B cell (primary cell): ENCODE results near the gene FMNL1. TPM values are rescaled to one million over a fixed set of nuclear protein-coding genes. Genes with fewer than 3 reads are reported as not detected.
A peak's percentile ranks its signal among the peaks of the same experiment; 100 is the strongest.

ENCODE experiments used
- ATAC-seq: fragments of 200-7000 bp; cut with Tn5 transposase; one replicate; pipeline ENCODE4 v1.10.0; 2021; ENCODE audit warnings: low read depth, mild to moderate bottlenecking, moderate number of reproducible peaks, moderate library complexity
- CTCF ChIA-PET: fragments of 350-600 bp; sonication (Branson Sonifier 250); formaldehyde crosslinking; loops from one replicate; lab custom pipeline; 2021; ENCODE audit warnings: antibody characterized with exemption, inconsistent platforms; lab: Charles Lee
- POLR2A ChIA-PET: fragments of 350-600 bp; sonication (Branson Sonifier 250); formaldehyde crosslinking; loops from one replicate; lab custom pipeline; 2021; ENCODE audit warnings: antibody characterized with exemption; lab: Charles Lee
- DNase-seq: peaks from one replicate; pipeline ENCODE4 v3.0.0; 2013
- H2AFZ ChIP-seq: 2 replicates; pipeline ENCODE4 v1.6.1; 2012; ENCODE audit warnings: mild to moderate bottlenecking, low read depth, low read length; ENCODE audit not compliant: insufficient read depth, poor library complexity, severe bottlenecking
- H3K27ac ChIP-seq, 2 donors: 1 replicate in 1 of 2; 2 replicates in 1 of 2; pipeline ENCODE4 v1.5.1; 2012 to 2013; ENCODE audit warnings: low read length in 2 of 2, mild to moderate bottlenecking in 2 of 2, moderate library complexity in 1 of 2
- H3K27me3 ChIP-seq, 4 experiments: fragments of 200-600 bp in 1 of 4; sonication (generic) in 1 of 4; replicated peaks in 1 of 4; 1 replicate in 2 of 4; 2 replicates in 2 of 4; pipeline versions ENCODE4 v1.6.1 to v1.7.0; 2013 to 2016; ENCODE audit warnings: low read length in 3 of 4, mild to moderate bottlenecking in 2 of 4, mixed read lengths in 1 of 4, moderate library complexity in 1 of 4; ENCODE audit not compliant: insufficient read depth in 4 of 4, control insufficient read depth in 3 of 4; ENCODE audit errors: control extremely low read depth in 1 of 4
- H3K36me3 ChIP-seq, 2 experiments: replicated peaks in 1 of 2; 1 replicate in 1 of 2; 2 replicates in 1 of 2; pipeline versions ENCODE4 v1.6.1 to v1.7.1; 2013; ENCODE audit warnings: low read length in 1 of 2; ENCODE audit not compliant: insufficient read depth in 2 of 2, control insufficient read depth in 1 of 2; ENCODE audit errors: control extremely low read depth in 1 of 2, extremely low read depth in 1 of 2
- H3K4me1 ChIP-seq, 2 donors: fragments of 200-600 bp in 1 of 2; sonication (generic) in 1 of 2; 1 replicate in 1 of 2; 2 replicates in 1 of 2; pipeline versions ENCODE4 v1.5.1 to v1.6.1; 2013 to 2017; ENCODE audit warnings: low read length in 2 of 2; ENCODE audit not compliant: control insufficient read depth in 2 of 2, insufficient read depth in 2 of 2
- H3K4me2 ChIP-seq: replicated peaks from 2 replicates; pipeline ENCODE3; 2012; ENCODE audit warnings: mild to moderate bottlenecking, low read depth, low read length; ENCODE audit not compliant: poor library complexity, severe bottlenecking
- H3K4me3 ChIP-seq, 5 experiments: fragments of 200-600 bp in 1 of 5; sonication (generic) in 1 of 5; 1 replicate in 3 of 5; 2 replicates in 2 of 5; pipeline versions ENCODE4 v1.5.1 to v1.7.0; 2011 to 2016; ENCODE audit warnings: low read length in 4 of 5, mild to moderate bottlenecking in 4 of 5, low read depth in 2 of 5, control low read depth in 1 of 5, moderate library complexity in 1 of 5; ENCODE audit not compliant: insufficient read depth in 1 of 5; ENCODE audit errors: control extremely low read depth in 1 of 5, extremely low read depth in 1 of 5
- H3K79me2 ChIP-seq: fragments of 200-600 bp; sonication (generic); one replicate; pipeline ENCODE4 v1.6.0; 2016; ENCODE audit warnings: low read length; ENCODE audit not compliant: control insufficient read depth, insufficient read depth
- H3K9ac ChIP-seq: fragments of 200-600 bp; sonication (generic); 2 replicates; pipeline ENCODE4 v1.6.1; 2017; ENCODE audit warnings: mild to moderate bottlenecking, low read length, moderate library complexity
- H3K9me3 ChIP-seq, 3 donors: one replicate each; pipeline versions ENCODE4 v1.6.1 to v1.7.1; 2013; ENCODE audit warnings: low read length in 2 of 3; ENCODE audit not compliant: control insufficient read depth in 2 of 3, insufficient read depth in 1 of 3; ENCODE audit errors: control extremely low read depth in 1 of 3
- H4K20me1 ChIP-seq: 2 replicates; pipeline ENCODE4 v1.6.0; 2012; ENCODE audit warnings: mild to moderate bottlenecking, low read length; ENCODE audit not compliant: insufficient read depth, control insufficient read depth, poor library complexity, severe bottlenecking
- H3K27ac Mint-ChIP-seq: one replicate; pipeline ENCODE4 v1.8.0; 2021; ENCODE audit warnings: mixed read lengths
- H3K27me3 Mint-ChIP-seq: one replicate; pipeline ENCODE4 v1.8.0; 2021; ENCODE audit warnings: mixed read lengths
- H3K4me1 Mint-ChIP-seq: one replicate; pipeline ENCODE4 v1.8.0; 2021; ENCODE audit warnings: mixed read lengths
- H3K4me3 Mint-ChIP-seq: one replicate; pipeline ENCODE4 v1.8.0; 2021; ENCODE audit warnings: mixed read lengths
- H3K9me3 Mint-ChIP-seq: one replicate; pipeline ENCODE4 v1.8.0; 2022; ENCODE audit warnings: mixed read lengths; ENCODE audit not compliant: insufficient read depth
- EZH2 ChIP-seq: IDR thresholded peaks from 2 replicates; pipeline ENCODE4 v1.6.1; 2012; ENCODE audit warnings: borderline replicate concordance, low read depth, mild to moderate bottlenecking, moderate library complexity, low read length; ENCODE audit not compliant: insufficient read depth, poor library complexity, severe bottlenecking
- WGBS: methylation state at CpG from one replicate; pipeline ENCODE4 v1.1.5; 2013; ENCODE audit warnings: missing lambda C conversion rate; ENCODE audit not compliant: insufficient coverage; 5-methylcytosine and 5-hydroxymethylcytosine counted together
- intact Hi-C: fragments of 100-400 bp; cut with micrococcal nuclease; formaldehyde crosslinking; loops from one replicate; pipeline ENCODE4 v1.10.0; 2022
- polyA plus RNA-seq: library from polyadenylated mRNA; depleted of rRNA; stranded (reverse); fragments of >200 nt; gene quantifications from 2 replicates; pipeline ENCODE4 v1.2.3, GENCODE V29; 2012
- total RNA-seq, 2 donors: library from RNA; stranded (reverse); fragments of 120-200 nt in 1 of 2; gene quantifications; 1 replicate in 1 of 2; 2 replicates in 1 of 2; pipeline versions ENCODE4 v1.2.3 to v1.2.4, GENCODE V29; 2013 to 2022
- TF ChIP-seq, protein P1 (sequence below): fragments of 200-600 bp; IDR thresholded peaks from one replicate; pipeline ENCODE4 v1.8.0; 2022; ENCODE audit warnings: antibody characterized with exemption, mild to moderate bottlenecking

FMNL1 gene
- total and polyA plus RNA-seq, 2 donors (not counting 1 experiment from before 2014, with no cell fraction given): 386 to 663 TPM

DNA sequence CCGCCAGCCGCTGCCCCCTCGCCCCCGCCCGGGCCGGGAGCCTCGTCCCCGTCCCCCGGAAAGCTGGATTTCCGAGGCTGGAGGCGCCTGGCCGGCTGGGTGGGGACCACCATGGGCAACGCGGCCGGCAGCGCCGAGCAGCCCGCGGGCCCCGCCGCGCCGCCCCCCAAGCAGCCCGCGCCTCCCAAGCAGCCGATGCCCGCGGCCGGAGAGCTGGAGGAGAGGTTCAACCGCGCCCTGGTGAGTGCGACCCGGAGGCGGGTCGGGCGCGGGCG lies 266 bp downstream of the FMNL1 start:
- H3K4me1 Mint-ChIP-seq: peaks cover 61% of the 10 kb centered on the region
- CTCF ChIA-PET: interaction anchor here (0.6 to 15.7 kb wide), 11 partner anchors 17 to 165 kb away, joined by 3 to 737 read pairs (median 49); partner anchors contain the start of genes ACBD4, HEXIM1 and MAP3K14

More for the DNA sequence above, 266 bp downstream of the FMNL1 start:
- Mint-ChIP-seq H3K9me3 (no peaks in the 10 kb centered on the region), H3K4me3 (no peak overlapping the region), H3K27ac (no peak overlapping the region), H3K27me3 (no peaks in the 10 kb centered on the region)
- peak overlapping the region in 1 of 2 donors; percentile 100 for H3K27ac ChIP-seq
- H4K20me1 ChIP-seq: no peaks in the 10 kb centered on the region
- ATAC-seq: no peak
- peaks cover 51% of the 10 kb centered on the region for H3K79me2 ChIP-seq
- DNase-seq: no peak
- peak overlapping the region; percentile 97 for H3K9ac ChIP-seq
- peaks cover 0 to 8% of the 10 kb centered on the region in 2 experiments for H3K36me3 ChIP-seq
- H3K4me1 ChIP-seq: peaks cover 43 to 64% of the 10 kb centered on the region in 2 donors
- POLR2A ChIA-PET: interaction anchor here (0.8 to 6.0 kb wide), 7 partner anchors 10 to 90 kb away, joined by 3 to 149 read pairs (median 6); partner anchors contain the start of gene ACBD4
- H2AFZ ChIP-seq: no peak overlapping the region
- intact Hi-C loops: no loop called here
- H3K9me3 ChIP-seq: no peaks in the 10 kb centered on the region
- under 1% methylated on average over 38 of the region's 38 CpGs for WGBS
- H3K27me3 ChIP-seq: no peaks in the 10 kb centered on the region
- peak overlapping the region in 4 of 5 experiments; percentile 85 to 96 (median 90) for H3K4me3 ChIP-seq
- peak overlapping the region; percentile 92 for H3K4me2 ChIP-seq
- no peak for TF ChIP-seq EZH2
- TF ChIP-seq, protein P1, sequence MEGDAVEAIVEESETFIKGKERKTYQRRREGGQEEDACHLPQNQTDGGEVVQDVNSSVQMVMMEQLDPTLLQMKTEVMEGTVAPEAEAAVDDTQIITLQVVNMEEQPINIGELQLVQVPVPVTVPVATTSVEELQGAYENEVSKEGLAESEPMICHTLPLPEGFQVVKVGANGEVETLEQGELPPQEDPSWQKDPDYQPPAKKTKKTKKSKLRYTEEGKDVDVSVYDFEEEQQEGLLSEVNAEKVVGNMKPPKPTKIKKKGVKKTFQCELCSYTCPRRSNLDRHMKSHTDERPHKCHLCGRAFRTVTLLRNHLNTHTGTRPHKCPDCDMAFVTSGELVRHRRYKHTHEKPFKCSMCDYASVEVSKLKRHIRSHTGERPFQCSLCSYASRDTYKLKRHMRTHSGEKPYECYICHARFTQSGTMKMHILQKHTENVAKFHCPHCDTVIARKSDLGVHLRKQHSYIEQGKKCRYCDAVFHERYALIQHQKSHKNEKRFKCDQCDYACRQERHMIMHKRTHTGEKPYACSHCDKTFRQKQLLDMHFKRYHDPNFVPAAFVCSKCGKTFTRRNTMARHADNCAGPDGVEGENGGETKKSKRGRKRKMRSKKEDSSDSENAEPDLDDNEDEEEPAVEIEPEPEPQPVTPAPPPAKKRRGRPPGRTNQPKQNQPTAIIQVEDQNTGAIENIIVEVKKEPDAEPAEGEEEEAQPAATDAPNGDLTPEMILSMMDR: no peak
